GM21390 (cell line): ENCODE data around the gene INSM2.
A peak's percentile ranks its signal among the peaks of the same experiment; 100 is the strongest.

ENCODE experiments used
- ATAC-seq: cut with Tn5 transposase; IDR thresholded peaks from one replicate; pipeline ENCODE4 v1.9.1; 2021; ENCODE audit not compliant: unreplicated experiment

Gene INSM2, protein sequence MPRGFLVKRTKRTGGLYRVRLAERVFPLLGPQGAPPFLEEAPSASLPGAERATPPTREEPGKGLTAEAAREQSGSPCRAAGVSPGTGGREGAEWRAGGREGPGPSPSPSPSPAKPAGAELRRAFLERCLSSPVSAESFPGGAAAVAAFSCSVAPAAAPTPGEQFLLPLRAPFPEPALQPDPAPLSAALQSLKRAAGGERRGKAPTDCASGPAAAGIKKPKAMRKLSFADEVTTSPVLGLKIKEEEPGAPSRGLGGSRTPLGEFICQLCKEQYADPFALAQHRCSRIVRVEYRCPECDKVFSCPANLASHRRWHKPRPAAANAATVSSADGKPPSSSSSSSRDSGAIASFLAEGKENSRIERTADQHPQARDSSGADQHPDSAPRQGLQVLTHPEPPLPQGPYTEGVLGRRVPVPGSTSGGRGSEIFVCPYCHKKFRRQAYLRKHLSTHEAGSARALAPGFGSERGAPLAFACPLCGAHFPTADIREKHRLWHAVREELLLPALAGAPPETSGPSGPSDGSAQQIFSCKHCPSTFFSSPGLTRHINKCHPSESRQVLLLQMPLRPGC

DNA sequence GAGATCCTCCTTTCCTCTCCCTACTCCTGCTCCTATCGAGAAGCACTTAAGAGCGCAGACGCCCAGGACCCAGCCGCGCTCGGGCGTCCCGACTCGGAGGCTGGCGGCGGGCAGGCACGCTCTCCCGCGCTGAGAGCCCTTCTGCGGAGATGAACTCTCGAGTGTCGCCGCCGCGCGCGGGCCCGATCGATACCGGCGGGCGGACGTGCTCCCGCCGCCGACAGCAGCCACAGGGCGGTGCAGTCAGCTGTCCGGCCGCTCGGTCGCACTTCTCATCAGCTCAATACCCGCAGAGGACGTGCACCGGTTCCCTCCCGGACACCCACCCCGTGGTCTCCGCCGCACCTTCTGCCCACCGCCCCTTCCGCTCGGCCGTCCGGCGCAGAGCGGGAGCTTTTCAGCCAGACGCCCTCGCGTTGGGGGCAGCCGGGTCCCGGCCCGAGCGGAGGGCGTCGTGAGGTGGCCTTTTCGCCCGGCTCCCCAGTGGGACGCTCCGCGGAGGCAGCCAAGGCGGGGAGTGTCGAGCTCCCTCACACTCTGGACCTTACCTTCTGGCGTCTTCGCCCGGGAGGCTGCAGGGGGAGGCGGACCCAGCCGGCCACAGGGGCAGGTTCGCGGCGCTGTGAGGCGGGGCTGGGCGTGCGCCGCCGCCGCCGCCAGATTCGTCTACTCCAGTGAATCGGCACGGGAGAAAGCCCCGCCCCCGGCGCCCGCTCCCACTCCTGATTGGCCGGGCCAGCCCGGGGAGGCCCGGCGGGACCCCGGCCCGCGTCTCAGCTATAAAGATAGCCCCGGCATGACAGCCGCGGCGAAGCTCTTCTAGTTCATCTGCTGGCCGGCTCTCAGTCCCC is at the start of gene INSM2:
Gene INSM2 (plus strand): TSS at position 808 of the 851 bp plus-strand sequence. CDS start 89 bp downstream, outside the sequence.
- ATAC-seq = peak; percentile 67

DNA sequence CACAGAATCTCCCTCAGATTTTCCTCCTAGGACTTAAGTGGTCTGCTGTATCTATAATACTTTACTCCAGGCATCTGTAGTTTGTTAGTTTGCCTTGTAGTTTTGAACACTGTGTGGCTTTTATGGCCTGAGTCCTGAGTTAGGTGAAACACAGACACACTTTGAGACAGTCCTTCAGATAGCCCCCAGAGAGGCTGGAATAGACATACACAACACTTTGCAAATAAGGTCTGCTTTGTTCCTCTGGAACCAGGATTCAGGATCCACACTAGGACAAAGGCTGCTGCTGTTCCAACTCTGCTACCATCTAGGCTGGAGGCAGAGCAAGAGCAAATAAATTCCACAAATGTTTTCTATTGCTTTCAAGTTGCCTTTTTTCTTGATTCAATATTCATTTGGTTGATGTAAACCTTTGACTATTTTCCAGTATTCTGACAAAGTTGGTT is 41.4 kb upstream of the INSM2 start:
- ATAC-seq = no peak

DNA sequence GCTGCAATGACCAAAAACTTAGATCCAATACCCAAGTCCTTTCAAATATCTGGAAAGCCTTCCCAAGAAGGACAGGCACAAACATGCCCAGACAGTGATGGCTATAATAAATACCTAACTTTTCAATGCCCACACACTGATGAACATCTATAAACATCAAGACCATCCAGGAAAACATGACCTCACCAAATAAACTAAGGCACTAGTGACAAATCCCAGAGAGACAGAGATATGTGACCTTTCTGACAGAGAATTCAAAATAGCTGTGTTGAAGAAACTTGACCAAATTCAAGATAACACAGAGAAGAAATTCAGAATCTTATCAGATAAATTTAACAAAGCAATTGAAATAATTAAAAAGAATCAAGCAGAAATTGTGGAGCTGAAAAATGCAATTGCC is 38.7 kb upstream of the INSM2 start:
- no peak for ATAC-seq

DNA sequence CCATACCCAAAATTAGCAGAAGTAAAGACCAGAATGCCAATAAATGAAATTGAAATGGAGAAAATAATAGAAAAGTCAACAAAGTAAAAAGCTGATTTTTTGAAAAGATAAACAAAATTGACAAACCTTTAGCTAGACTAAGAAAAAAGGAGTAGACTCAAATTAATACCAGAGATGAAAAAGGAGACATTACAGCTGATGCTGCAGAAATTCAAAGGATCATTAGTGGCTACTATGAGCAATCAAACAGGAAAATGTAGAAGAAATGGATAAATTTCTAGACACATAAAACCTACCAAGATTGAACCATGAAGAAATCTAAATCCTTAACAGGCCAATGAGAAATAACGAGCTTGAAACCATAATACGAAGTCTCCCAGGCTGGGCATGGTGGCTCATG is 34.8 kb upstream of the INSM2 start:
- ATAC-seq = no peak

DNA sequence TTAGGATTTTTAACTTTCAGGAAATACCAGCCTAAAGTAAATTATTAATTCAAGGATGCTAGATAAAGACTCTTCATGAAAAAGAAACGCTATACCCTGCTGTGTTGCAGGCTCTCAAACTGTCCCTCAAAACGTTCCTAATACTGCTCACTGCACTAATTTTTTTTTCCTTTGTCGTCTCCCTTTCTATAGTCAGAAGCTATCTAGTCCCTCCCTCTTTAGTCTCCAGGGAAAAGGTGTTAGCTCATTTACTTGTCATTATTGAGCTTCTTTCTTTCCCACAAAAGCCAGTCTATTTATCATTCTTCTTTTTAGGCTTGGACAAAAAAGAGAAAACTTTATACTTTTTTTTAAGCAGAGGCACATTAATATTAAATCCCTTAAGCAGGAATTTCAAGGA is 30.3 kb upstream of the INSM2 start:
- no peak for ATAC-seq

DNA sequence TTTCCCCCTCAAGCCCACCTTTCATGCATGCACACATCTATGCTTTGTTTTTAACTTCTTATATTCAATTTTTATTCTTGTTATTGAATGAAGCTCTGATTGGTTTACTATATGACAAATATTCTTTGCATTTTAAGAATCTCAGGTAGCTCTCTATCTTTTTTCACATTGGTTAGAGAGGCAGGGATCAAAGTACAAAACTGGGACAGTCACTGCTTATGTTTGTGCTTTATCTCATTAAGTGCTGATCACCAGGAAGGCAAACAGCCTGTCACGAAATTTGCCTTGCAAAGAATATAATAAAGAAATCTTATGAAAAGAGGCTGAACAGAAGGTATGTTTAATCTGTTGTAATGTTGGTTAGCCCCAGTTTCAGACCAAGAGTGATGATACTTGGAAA is 29.7 kb upstream of the INSM2 start:
- no peak for ATAC-seq

DNA sequence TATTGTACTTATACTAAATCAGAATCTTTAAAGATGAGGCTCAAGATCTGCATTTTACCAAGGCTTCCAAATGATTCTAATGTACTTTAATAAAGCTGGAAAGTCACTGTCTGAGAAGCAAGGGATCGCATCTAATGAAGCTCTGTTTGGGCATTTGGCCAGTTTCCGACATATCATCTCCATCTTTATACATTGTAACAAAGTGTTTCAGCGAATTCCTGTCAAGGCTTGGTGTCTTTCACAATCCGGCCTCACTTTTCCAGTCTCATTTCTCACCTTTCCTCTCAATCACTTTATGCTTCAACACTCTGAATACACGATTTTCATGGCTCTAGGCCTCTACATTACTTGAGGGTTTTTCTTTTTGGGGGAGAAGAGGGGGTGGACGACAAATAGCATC is 27.5 kb upstream of the INSM2 start:
- ATAC-seq = no peak

DNA sequence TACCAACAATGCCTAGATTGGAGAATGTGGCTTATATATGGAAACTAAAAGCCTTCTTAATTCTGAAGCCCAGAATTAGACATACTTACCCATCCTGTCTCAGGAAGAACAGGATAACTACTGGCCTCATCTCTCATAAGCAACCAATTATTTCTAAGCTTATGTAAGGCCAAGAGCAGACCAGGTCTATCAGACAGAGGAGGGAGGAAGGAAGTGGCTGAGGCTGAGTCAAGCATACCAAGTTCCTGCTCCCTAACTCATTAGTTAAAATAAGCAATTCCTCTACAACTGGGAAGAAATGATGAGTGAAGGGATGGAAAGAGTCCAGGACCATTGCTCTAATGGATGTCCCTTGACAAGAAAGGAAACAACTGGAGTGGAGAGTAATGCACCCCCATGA is 27.0 kb upstream of the INSM2 start:
- ATAC-seq = no peak

DNA sequence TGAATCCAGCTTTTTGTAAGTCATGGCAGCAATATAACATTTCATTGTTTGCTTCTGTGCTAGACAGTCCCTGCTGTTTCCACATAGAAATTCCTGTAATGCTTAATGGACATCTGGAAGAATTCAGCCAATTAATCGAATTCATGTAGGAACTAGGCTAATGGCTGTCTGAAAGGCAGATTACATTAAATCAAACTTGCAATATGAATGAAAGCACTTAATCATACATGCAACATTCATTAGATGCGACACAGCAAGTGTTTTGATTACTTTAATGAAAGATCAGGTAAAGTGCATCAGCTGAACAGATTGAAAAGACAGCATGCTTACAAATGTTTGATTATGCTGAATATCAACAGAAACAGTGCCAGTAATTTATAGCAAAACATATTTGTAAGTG is 24.1 kb upstream of the INSM2 start:
- no peak for ATAC-seq

DNA sequence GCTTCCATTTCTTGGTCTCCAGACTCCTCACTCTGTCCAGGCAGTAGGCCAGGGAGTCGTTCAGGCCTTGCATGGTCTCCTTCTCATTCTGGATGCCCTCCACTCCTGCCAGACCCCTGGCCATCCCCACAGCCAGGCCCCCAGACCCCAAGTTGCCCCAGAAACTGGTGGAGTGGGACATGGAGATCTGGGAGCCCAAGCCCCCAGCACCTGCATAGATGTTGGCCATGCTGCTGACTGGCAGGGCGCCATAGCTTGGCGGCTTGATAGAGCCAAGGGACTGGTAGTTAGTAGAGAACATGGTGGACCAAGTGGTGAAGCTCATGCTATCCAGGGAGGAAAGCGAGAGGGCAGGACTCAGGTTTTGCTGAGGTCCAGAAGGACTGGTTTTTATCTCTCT is 21.2 kb upstream of the INSM2 start:
- no peak for ATAC-seq

DNA sequence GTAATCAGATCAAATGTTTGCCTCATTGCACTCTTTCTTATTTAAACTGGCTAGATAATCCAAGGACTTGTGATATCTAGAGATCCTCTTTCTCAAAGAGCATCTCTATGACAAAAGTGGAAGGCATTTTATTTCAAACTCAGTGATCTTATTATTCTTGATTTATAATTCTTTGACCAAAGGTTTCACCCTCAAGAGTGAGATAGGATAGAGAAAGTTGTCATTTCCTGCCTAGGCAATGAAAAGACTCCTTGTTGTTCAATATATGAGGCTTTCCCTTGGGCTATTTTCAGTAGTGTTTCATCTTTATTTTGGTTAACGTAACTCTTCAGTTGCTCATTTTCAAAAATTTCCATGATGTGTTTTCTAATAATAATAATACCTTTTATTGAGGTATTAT is 18.0 kb upstream of the INSM2 start:
- no peak for ATAC-seq

DNA sequence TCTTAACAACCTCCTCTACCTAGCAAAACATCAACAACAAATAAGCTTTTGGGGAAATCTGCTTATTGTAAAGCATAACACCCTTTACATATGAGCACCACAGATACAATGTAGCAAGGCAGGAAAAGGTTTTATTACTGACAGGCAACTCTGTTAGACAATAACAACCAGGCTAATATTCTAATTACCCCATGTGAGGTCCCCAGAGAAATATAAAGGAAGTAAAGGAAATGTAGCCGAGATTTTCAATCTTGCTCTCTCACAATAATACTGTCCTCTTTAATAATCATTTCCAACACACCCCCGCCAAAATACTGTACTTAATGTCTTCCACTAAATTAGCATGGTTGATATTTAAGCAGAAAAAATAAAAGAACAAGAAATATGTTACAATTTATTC is 14.0 kb upstream of the INSM2 start:
- no peak for ATAC-seq

DNA sequence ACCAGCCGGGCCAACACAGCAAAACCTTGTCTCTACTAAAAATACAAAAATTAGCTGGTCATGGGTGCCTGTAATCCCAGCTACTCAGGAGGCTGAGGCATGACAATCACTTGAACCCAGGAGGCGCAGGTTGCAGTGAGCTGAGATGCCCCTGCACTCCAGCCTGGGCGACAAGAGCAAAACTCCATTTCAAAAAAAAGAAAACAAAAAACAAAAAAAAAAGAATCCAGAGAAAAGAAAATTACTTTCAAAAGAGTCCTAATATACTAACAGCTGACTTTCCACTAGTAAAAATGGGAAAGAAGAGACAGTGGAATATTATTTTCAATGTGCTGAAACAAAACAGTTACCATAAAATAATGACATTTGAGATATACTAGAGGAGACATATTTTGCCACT is 8.3 kb upstream of the INSM2 start:
- ATAC-seq = no peak

DNA sequence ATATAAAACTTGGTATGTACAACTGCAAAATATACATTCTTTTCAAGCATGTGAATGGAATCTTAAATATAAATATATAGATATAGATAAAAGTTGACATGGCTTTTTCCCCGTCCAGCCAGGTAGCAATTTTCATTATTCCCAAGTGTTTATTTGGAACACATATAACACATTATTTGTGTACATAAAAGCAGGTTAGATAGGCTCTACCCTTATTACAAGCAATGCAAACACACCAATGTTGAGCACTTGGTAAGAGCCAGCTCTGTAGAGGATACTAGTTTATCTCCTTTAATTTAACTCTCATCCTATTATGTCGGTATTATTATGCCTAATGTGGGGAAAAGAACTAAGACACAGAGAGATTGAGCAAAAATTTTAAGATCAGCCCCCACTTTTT is 7.0 kb upstream of the INSM2 start:
- ATAC-seq = no peak

DNA sequence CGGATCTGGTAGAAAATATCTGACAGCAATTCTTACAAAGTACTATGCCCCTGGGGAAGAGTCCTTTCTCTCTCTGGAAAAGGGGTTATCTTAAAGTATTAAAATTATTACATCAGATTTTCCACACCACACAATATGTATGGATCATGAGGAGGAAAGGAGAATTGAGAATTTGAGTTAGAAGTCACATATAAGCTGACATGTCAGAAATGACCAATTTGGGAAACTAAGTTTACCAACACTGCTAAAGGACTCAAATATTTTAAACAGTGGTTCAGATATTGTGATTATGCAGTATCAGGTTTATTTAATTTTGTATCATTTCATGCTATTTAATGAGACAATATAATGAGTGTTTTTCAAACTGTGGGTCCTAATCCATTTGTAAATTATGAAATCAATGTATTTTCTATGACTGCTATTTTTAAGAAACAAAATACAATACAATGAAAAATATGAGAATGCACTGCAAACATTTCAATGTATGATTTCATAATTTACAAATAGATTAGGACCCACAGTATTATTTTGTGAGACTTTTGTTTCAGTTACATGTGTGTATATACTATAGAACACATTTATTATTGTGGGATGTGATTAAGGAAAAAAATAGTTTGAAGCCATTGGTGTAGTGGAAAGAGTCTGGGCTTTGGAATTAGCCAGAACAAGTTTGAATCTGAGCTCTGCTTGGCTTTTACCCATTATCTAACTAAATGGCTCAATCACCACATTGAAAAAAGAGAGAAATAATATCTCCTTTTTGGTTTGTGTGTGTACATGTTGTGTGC is 1.8 kb upstream of the INSM2 start:
- ATAC-seq = no peak

DNA sequence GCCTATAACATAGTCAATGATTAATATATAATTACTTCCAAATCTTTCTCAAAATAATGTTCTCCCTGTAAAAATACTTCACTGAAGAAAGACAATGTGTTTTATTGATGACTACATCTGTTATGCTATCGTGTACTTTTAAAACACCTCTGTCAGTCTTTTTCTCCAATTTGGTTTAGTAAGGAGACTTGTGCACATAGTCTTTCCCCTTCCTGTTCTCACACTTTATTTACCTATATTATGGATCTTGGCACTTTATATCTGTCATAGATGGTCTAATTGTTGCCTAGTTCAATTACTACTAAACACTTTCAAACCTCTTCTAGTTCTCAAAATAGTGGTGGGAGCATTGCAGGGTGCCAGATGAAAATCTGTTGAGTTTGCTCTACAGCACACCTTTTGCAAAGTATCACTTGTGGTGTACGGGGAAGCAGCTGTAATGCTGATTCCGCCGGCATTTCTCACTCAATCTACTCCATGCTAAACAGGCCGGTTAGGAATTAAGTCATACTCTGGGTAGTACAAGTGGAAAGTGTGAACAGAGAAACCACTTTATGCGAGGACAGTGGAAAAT is 1.1 kb upstream of the INSM2 start:
- ATAC-seq = peak; percentile 9

DNA sequence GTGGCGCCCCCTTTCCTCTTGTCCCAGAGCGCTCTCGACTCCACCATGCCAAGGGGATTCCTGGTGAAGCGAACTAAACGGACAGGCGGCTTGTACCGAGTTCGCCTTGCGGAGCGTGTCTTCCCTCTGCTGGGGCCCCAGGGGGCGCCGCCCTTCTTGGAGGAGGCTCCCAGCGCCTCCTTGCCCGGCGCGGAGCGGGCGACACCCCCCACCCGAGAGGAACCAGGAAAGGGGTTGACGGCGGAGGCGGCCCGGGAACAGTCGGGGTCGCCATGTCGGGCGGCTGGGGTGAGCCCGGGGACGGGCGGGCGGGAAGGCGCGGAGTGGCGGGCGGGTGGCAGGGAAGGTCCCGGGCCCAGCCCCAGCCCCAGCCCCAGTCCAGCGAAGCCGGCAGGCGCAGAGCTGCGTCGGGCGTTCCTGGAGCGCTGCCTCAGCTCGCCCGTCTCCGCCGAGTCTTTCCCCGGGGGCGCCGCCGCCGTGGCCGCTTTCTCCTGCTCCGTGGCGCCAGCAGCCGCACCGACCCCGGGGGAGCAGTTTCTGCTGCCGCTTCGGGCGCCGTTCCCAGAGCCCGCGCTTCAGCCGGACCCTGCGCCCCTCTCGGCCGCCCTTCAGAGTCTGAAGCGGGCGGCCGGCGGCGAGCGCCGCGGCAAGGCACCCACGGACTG is 376 bp downstream of the INSM2 start:
- ATAC-seq = peak; percentile 10

DNA sequence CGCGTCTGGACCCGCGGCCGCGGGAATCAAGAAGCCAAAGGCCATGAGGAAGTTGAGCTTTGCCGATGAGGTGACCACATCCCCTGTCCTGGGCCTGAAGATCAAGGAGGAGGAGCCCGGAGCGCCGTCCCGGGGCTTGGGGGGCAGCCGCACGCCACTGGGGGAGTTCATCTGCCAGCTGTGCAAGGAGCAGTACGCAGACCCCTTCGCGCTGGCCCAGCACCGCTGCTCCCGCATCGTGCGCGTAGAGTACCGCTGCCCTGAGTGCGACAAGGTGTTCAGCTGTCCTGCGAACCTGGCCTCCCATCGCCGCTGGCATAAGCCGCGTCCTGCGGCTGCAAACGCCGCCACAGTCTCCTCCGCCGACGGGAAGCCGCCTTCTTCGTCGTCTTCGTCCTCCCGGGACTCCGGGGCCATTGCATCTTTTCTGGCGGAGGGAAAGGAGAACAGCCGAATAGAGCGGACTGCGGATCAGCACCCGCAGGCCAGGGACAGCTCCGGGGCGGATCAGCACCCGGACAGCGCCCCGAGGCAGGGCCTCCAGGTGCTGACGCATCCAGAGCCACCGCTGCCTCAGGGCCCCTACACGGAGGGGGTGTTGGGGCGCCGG is 1.0 kb downstream of the INSM2 start:
- ATAC-seq = peak; percentile 55

DNA sequence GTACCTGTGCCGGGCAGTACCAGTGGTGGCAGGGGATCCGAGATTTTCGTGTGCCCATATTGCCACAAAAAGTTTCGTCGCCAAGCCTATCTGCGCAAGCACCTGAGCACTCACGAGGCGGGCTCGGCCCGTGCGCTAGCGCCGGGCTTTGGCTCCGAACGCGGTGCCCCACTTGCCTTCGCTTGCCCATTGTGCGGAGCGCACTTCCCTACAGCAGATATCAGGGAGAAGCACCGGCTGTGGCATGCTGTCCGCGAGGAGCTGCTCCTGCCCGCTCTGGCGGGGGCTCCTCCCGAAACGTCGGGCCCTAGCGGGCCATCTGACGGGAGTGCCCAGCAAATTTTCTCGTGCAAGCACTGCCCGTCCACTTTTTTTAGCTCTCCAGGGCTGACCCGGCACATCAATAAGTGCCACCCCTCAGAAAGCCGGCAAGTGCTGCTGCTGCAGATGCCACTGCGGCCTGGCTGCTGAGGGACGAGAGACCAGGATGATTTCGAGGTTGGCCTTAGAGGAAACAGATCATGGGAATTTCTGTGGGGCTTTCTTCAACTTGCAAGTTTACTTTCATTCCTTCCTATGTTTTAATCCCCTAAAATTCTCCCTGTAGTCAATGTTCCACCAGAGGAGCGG is 1.6 kb downstream of the INSM2 start:
- ATAC-seq = no peak
